Endothelial cell of umbilical vein (primary cell): ENCODE measurements around the gene ESCO1. TPM values are rescaled to one million over a fixed set of nuclear protein-coding genes. Genes with fewer than 3 reads are reported as not detected.

Source experiments
- BruUV-seq: library from RNA; stranded (reverse); fragments of 400-500 nt; replicated peaks from 2 replicates; lab custom pipeline; 2021; lab: Mats Ljungman, UMichigan
- CTCF ChIA-PET: fragments of 300-600, 350-600 bp; sonication (Branson Sonifier 250); formaldehyde crosslinking; loops from one replicate; lab custom pipeline; 2021; ENCODE audit warnings: antibody characterized with exemption, inconsistent platforms; lab: Charles Lee
- POLR2A ChIA-PET: fragments of 300-600, 350-600 bp; sonication (Branson Sonifier 250); formaldehyde crosslinking; loops from one replicate; lab custom pipeline; 2021; ENCODE audit warnings: antibody characterized with exemption, inconsistent platforms; lab: Charles Lee
- DNase-seq: peaks from one replicate; pipeline ENCODE4 v3.0.0-alpha.2; 2011; ENCODE audit warnings: low read depth, low spot score
- FAIRE-seq: peaks from 2 replicates; lab custom pipeline; 2011; peaks lifted over from hg19 to GRCh38; lab: Jason Lieb, UNC
- H2AFZ ChIP-seq: 2 replicates; pipeline ENCODE4 v1.6.0; 2012; ENCODE audit warnings: low read depth, low read length, control low read depth, inconsistent platforms
- H3K27ac ChIP-seq: 2 replicates; pipeline ENCODE4 v1.5.1; 2011; ENCODE audit warnings: low read depth, mild to moderate bottlenecking, control low read depth, low read length, moderate library complexity; ENCODE audit not compliant: insufficient read depth
- H3K27me3 ChIP-seq, 2 experiments: 2 replicates each; pipeline versions ENCODE4 v1.6.0 to v1.6.1; 2011; ENCODE audit warnings: low read length in 2 of 2, mixed read lengths in 1 of 2; ENCODE audit not compliant: control insufficient read depth in 2 of 2, insufficient read depth in 2 of 2
- H3K36me3 ChIP-seq, 2 experiments: 2 replicates in 1 of 2; 3 replicates in 1 of 2; pipeline ENCODE4 v1.5.1; 2011; ENCODE audit warnings: low read length in 2 of 2, mild to moderate bottlenecking in 1 of 2, moderate library complexity in 1 of 2; ENCODE audit not compliant: control insufficient read depth in 2 of 2, insufficient read depth in 2 of 2; ENCODE audit errors: extremely low read depth in 1 of 2
- H3K4me1 ChIP-seq: 3 replicates; pipeline ENCODE4 v1.5.1; 2011; ENCODE audit warnings: mild to moderate bottlenecking, low read length; ENCODE audit not compliant: control insufficient read depth, insufficient read depth; ENCODE audit errors: extremely low read depth
- H3K4me2 ChIP-seq: 2 replicates; pipeline ENCODE4 v1.6.1; 2011; ENCODE audit warnings: low read length, control low read depth, mixed read lengths; ENCODE audit not compliant: insufficient read depth
- H3K4me3 ChIP-seq, 3 experiments: fragments of 200-600 bp in 1 of 3; sonication (generic), shearing (Covaris generic) in 1 of 3; replicated peaks in 1 of 3; 2 replicates each; pipeline ENCODE4 v1.5.1; 2011 to 2016; ENCODE audit warnings: control low read depth in 3 of 3, low read length in 3 of 3, mild to moderate bottlenecking in 2 of 3, inconsistent platforms in 1 of 3, low read depth in 1 of 3, moderate library complexity in 1 of 3; ENCODE audit not compliant: insufficient read depth in 1 of 3
- H3K79me2 ChIP-seq: 2 replicates; pipeline ENCODE4 v1.6.0; 2012; ENCODE audit warnings: low read length, inconsistent platforms; ENCODE audit not compliant: control insufficient read depth, insufficient read depth
- H3K9ac ChIP-seq: replicated peaks from 2 replicates; pipeline ENCODE3; 2011; ENCODE audit warnings: low read length, control low read depth; ENCODE audit not compliant: insufficient read depth; ENCODE audit errors: extremely low read depth
- H3K9me1 ChIP-seq: replicated peaks from 3 replicates; pipeline ENCODE4 v1.6.0; 2011; ENCODE audit warnings: mild to moderate bottlenecking, low read length; ENCODE audit not compliant: control insufficient read depth, insufficient read depth; ENCODE audit errors: extremely low read depth
- H3K9me3 ChIP-seq: replicated peaks from 2 replicates; pipeline ENCODE4 v1.5.1; 2012; ENCODE audit warnings: low read length, inconsistent platforms; ENCODE audit not compliant: control insufficient read depth, insufficient read depth
- H4K20me1 ChIP-seq: replicated peaks from 2 replicates; pipeline ENCODE3; 2011; ENCODE audit warnings: mild to moderate bottlenecking, low read length; ENCODE audit not compliant: control insufficient read depth, insufficient read depth; ENCODE audit errors: extremely low read depth
- EZH2 ChIP-seq: IDR thresholded peaks from 2 replicates; pipeline ENCODE4 v1.6.1; 2012; ENCODE audit warnings: borderline replicate concordance, low read depth, mild to moderate bottlenecking, moderate library complexity, low read length, inconsistent platforms; ENCODE audit not compliant: severe bottlenecking
- FOS ChIP-seq: IDR thresholded peaks from 2 replicates; pipeline ENCODE4 v1.6.1; 2011; ENCODE audit warnings: mild to moderate bottlenecking, low read length, moderate library complexity, borderline replicate concordance; ENCODE audit not compliant: insufficient read depth
- GATA2 ChIP-seq: IDR thresholded peaks from 2 replicates; pipeline ENCODE4 v1.7.0; 2011; ENCODE audit warnings: low read depth, mild to moderate bottlenecking, moderate library complexity, mixed read lengths, low read length; ENCODE audit not compliant: insufficient read length, insufficient read depth
- JUN ChIP-seq: IDR thresholded peaks from 2 replicates; pipeline ENCODE4 v1.6.1; 2011; ENCODE audit warnings: borderline replicate concordance, low read depth; ENCODE audit not compliant: insufficient read length, insufficient read depth
- POLR2A ChIP-seq: IDR thresholded peaks from 2 replicates; pipeline ENCODE4 v1.6.1; 2012; ENCODE audit warnings: low read depth, mild to moderate bottlenecking, control low read depth, low read length
- POLR2AphosphoS5 ChIP-seq: IDR thresholded peaks from 2 replicates; pipeline ENCODE4 v1.6.1; 2012; ENCODE audit warnings: low read depth, mild to moderate bottlenecking, control low read depth, low read length, moderate library complexity; ENCODE audit not compliant: insufficient read depth
- dilution Hi-C: fragments of 300-500 bp; cut with MboI; formaldehyde crosslinking; loops from one replicate; pipeline ENCODE4 v1.15.0; 2019; ENCODE audit warnings: low sequenced_read_pairs; ENCODE audit not compliant: extremely low pct_ligation_motif_present
- intact Hi-C: fragments of 100-400 bp; cut with micrococcal nuclease; formaldehyde crosslinking; loops from one replicate; pipeline ENCODE4 v1.10.0; 2022
- polyA plus RNA-seq, 4 experiments: library from polyadenylated mRNA; depleted of rRNA in 3 of 4; stranded (reverse) in 3 of 4; unstranded in 1 of 4; fragments of >200 nt; gene quantifications; 2 replicates each; pipeline versions ENCODE4 v1.2.1 to v1.2.3, GENCODE V29; 2011 to 2012; ENCODE audit warnings: missing spikeins in 1 of 4
- total RNA-seq: library from RNA; stranded (reverse); gene quantifications from 2 replicates; pipeline ENCODE4 v1.2.3, GENCODE V29; 2021
- TF ChIP-seq, protein P1 (sequence below): IDR thresholded peaks from 2 replicates; pipeline ENCODE4 v1.6.1; 2011; ENCODE audit not compliant: insufficient read depth, insufficient read length
- TF ChIP-seq, protein P2 (sequence below), 2 donors: IDR thresholded peaks; 1 replicate in 1 of 2; 2 replicates in 1 of 2; pipeline ENCODE4 v1.5.1; 2011; ENCODE audit warnings: low read length in 2 of 2, mild to moderate bottlenecking in 2 of 2, moderate library complexity in 2 of 2, control low read depth in 1 of 2, inconsistent platforms in 1 of 2, low read depth in 1 of 2; ENCODE audit not compliant: insufficient read depth in 1 of 2; ENCODE audit errors: extremely low read depth in 1 of 2

Gene ESCO1
- total and polyA plus RNA-seq, 2 donors (not counting 3 experiments of a cell fraction or from before 2014, with no cell fraction given): 2.1 to 12.0 TPM

DNA sequence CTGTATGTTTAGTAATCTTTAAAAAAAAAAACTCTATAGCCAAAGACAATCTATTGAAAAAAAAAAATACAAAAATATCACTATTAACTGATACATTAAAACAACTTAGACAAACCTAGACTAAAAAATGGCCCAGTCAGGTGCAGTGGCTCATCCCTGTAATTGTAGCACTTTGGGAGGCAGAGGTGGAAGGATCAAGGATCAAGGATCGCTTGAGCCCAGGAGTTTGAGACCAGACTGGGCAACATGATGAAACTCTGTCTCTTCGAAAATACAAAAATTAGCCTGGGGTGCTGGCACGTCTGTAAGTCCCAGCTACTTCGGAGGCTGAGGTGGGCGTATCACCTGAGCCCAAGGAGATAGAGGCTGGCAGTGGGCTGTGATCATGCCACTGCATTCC lies 16.1 kb downstream of the ESCO1 start:
- ChIA-PET POLR2A (no interaction called here), CTCF (interaction anchor here (2.1 kb wide), 1 partner anchor 12 kb away, joined by 4 read pairs; no protein-coding TSS in a partner anchor)
- Histone ChIP-seq H3K79me2 (peaks cover 13% of the 10 kb centered on the region), H2AFZ (no peak overlapping the region), H4K20me1 (peaks cover under 1% of the 10 kb centered on the region), H3K9ac (no peak overlapping the region), H3K4me1 (no peaks in the 10 kb centered on the region), H3K27me3 (no peaks in the 10 kb centered on the region), H3K9me1 (no peaks in the 10 kb centered on the region), H3K4me2 (no peak overlapping the region), H3K4me3 (no peak overlapping the region), H3K9me3 (no peaks in the 10 kb centered on the region), H3K27ac (no peak overlapping the region), H3K36me3 (no peaks in the 10 kb centered on the region)
- intact Hi-C loops (no loop called here), dilution Hi-C loops (no loop called here)
- BruUV-seq: no TSS peak
- no peak for DNase-seq
- FAIRE-seq: no peak
- TF ChIP-seq GATA2: no peak
- TF ChIP-seq POLR2A: no peak
- TF ChIP-seq, protein P1, sequence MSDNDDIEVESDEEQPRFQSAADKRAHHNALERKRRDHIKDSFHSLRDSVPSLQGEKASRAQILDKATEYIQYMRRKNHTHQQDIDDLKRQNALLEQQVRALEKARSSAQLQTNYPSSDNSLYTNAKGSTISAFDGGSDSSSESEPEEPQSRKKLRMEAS: no peak
- TF ChIP-seq, protein P2, sequence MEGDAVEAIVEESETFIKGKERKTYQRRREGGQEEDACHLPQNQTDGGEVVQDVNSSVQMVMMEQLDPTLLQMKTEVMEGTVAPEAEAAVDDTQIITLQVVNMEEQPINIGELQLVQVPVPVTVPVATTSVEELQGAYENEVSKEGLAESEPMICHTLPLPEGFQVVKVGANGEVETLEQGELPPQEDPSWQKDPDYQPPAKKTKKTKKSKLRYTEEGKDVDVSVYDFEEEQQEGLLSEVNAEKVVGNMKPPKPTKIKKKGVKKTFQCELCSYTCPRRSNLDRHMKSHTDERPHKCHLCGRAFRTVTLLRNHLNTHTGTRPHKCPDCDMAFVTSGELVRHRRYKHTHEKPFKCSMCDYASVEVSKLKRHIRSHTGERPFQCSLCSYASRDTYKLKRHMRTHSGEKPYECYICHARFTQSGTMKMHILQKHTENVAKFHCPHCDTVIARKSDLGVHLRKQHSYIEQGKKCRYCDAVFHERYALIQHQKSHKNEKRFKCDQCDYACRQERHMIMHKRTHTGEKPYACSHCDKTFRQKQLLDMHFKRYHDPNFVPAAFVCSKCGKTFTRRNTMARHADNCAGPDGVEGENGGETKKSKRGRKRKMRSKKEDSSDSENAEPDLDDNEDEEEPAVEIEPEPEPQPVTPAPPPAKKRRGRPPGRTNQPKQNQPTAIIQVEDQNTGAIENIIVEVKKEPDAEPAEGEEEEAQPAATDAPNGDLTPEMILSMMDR (IDR thresholded peaks at IDR 0.05; ENCODE audit: extremely low read depth in 1 of 2, insufficient read depth in 1 of 2, low read depth in 1 of 2, low read length in 2 of 2): no peak
- TF ChIP-seq EZH2: no peak
- TF ChIP-seq POLR2AphosphoS5: no peak

DNA sequence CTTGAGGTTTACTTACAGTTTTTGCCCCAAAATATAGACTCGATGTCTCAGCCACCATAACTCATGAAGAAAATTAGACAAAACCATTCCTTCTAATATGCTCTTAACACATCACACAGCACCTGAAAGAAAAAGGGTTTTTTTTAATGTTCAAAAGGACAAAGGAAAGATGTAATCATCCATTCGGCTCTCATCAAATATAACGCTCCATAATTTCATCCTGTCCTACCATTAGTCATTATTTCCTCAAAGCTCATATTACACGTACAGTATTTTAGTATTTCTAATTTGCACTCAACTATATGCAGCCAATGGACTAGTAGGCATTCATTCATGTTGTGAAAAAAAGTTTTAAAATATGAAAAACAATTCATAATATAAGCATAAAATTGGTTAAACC lies 24.8 kb downstream of the ESCO1 start:
- CTCF ChIA-PET: interaction anchor here (0.6 to 1.0 kb wide), 2 partner anchors 25 to 87 kb away, joined by 3 read pairs; partner anchors contain the start of gene ESCO1
- Histone ChIP-seq H3K36me3 (peaks cover 0 to 7% of the 10 kb centered on the region in 2 experiments), H4K20me1 (no peaks in the 10 kb centered on the region), H3K79me2 (no peaks in the 10 kb centered on the region), H3K4me1 (peaks cover 11% of the 10 kb centered on the region), H3K4me2 (peak overlapping the region; percentile 21), H2AFZ (no peak overlapping the region), H3K9me1 (no peaks in the 10 kb centered on the region), H3K4me3 (no peak overlapping the region), H3K9ac (no peak overlapping the region), H3K27me3 (no peaks in the 10 kb centered on the region), H3K27ac (no peak overlapping the region), H3K9me3 (no peaks in the 10 kb centered on the region)
- FAIRE-seq (no peak), DNase-seq (peak; percentile 53)
- dilution Hi-C loops (no loop called here), intact Hi-C loops (no loop called here)
- BruUV-seq: no TSS peak
- POLR2A ChIA-PET: no interaction called here
- peak; percentile 19 for TF ChIP-seq JUN
- peak; percentile 39 for TF ChIP-seq FOS
- no peak for TF ChIP-seq GATA2
